Measurements from ENCODE around the gene LGR6.
A peak's percentile ranks its signal among the peaks of the same experiment; 100 is the strongest.

Gene LGR6

GRCh38 chr1:202268032-202268431 lies 74.4 kb downstream of the LGR6 start:
- no peak for DNase-seq

- no peak for DNase-seq
These were observed 75.2 kb downstream of the LGR6 start for GRCh38 chr1:202268817-202269216.

- DNase-seq, result no peak
These were observed 77.3 kb downstream of the LGR6 start for GRCh38 chr1:202270871-202271326.

GRCh38 chr1:202272103-202272845 lies 78.7 kb downstream of the LGR6 start:
- no peak for DNase-seq

GRCh38 chr1:202274611-202275010 lies 81.0 kb downstream of the LGR6 start:
- peak; percentile 13 for DNase-seq

GRCh38 chr1:202275061-202275770 lies 81.6 kb downstream of the LGR6 start:
- no peak for DNase-seq

GRCh38 chr1:202276081-202276715 lies 82.6 kb downstream of the LGR6 start:
- no peak for DNase-seq

GRCh38 chr1:202276920-202277319 lies 83.3 kb downstream of the LGR6 start:
- DNase-seq, result no peak

- no peak for DNase-seq
These were observed 85.2 kb downstream of the LGR6 start for GRCh38 chr1:202278751-202279150.

- DNase-seq, result peak; percentile 26
These were observed 86.2 kb downstream of the LGR6 start for GRCh38 chr1:202279806-202280205.

- no peak for DNase-seq
These were observed 87.0 kb downstream of the LGR6 start for GRCh38 chr1:202280595-202280994.

- peak; percentile 92 for DNase-seq
These were observed 87.9 kb downstream of the LGR6 start for GRCh38 chr1:202281316-202282024.

- no peak for DNase-seq
These were observed 88.4 kb downstream of the LGR6 start for GRCh38 chr1:202282025-202282371.

GRCh38 chr1:202282596-202283283 lies 89.1 kb downstream of the LGR6 start:
- DNase-seq, result no peak

GRCh38 chr1:202283379-202283844 lies 89.8 kb downstream of the LGR6 start:
- DNase-seq, result peak; percentile 96

- peak; percentile 79 for DNase-seq
These were observed 90.4 kb downstream of the LGR6 start for GRCh38 chr1:202283991-202284390.

- DNase-seq, result no peak
These were observed 92.3 kb downstream of the LGR6 start for GRCh38 chr1:202285908-202286307.

GRCh38 chr1:202286622-202287097 lies 93.1 kb downstream of the LGR6 start:
- DNase-seq, result peak; percentile 67

GRCh38 chr1:202287196-202287595 lies 93.6 kb downstream of the LGR6 start:
- DNase-seq, result no peak

GRCh38 chr1:202288177-202288576 lies 94.6 kb downstream of the LGR6 start:
- DNase-seq, result no peak

GRCh38 chr1:202289009-202289408 lies 95.4 kb downstream of the LGR6 start:
- no peak for DNase-seq

- no peak for DNase-seq
These were observed 97.4 kb downstream of the LGR6 start for GRCh38 chr1:202291001-202291400.

Data from fibroblast of skin of abdomen (primary cell).